SK-MEL-5 (cell line): ENCODE measurements around the gene TANC1. TPM values are rescaled to one million over a fixed set of nuclear protein-coding genes. Genes with fewer than 3 reads are reported as not detected.

Experiments
- DNase-seq: peaks from one replicate; pipeline ENCODE4 v3.0.0-alpha.2; 2016; ENCODE audit warnings: low read depth, low spot score
- in situ Hi-C: cut with HindIII; loops from 2 replicates; pipeline ENCODE4 v1.10.0; 2016; ENCODE audit warnings: low sequenced_read_pairs, high pct_unique_total_duplicates, low pct_unique_long_range_greater_than_20kb
- total RNA-seq: library from RNA; depleted of rRNA; stranded (reverse); fragments of >200 nt; shearing (Covaris generic); gene quantifications from 2 replicates; pipeline ENCODE4 v1.2.3, GENCODE V29; 2014

Gene TANC1
- total RNA-seq, 1 experiment from 2014 or later = 34.6 TPM

DNA sequence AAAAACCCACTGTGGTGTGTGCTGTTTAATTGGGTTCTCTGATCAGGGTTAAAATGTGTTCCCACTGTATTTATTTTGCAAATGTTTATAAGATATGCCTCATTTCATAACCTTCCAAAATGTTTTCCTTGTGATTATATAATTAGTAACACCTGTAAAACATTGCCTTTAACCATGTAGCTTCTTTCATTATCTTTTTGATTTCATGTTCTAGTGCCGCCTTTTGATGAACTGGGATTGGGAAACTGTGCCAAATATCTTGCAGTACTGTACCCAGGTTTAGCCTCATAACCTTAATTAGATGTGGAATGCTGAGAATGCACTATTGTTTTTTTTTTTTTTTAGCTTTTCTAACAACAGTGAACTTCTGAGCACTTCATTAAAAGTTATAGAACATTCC is 96.9 kb downstream of the TANC1 start:
- no peak for DNase-seq
- in situ Hi-C loops = no loop called here

DNA sequence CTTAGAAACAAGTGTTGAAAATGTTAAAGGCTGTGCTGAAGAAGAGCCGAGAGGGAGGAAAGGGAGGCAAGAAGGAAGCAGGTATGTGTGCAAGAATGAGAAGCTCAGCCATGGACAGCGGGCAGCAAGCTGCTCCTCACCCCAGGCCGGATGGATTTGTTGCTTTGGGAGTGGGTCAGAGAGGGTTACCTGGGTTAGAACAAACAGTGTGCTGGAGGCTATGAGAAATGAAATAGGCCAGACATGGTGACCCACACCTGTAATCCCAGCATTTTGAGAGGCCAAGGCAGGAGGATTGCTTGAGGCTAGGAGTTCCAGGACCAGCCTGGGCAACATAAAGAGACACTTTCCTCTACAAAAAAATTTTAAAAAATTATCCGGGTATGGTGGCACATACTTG is 97.5 kb downstream of the TANC1 start:
- in situ Hi-C loops = no loop called here
- no peak for DNase-seq

DNA sequence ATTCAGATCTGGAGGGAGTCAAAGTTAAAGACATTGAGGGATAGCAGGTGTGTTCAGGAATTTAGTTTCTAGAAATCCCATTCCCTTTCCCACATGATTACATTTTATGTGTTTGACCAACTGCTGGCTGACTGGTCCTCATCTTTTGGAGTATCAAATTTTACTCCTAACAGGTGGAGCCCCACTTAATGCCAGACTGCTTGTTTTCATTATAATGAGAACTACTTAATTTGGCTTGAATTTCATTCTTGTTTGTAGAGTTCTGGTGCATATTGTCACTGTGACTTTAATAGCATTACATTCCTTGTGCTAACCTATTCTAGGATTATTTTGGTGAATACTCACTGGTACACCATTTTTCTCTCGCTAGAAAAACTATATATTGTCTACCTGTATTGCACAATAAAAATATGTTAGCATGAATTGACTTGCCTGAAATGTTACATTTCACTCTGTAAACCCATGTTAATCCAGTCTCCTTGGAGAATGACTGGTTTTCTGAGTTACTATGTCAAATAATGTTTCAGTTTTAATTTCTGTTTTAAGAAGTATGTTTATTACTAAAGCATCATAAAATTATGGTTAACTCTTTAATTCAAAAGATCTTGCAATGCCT is 98.2 kb downstream of the TANC1 start:
- in situ Hi-C loops = no loop called here
- DNase-seq = no peak

DNA sequence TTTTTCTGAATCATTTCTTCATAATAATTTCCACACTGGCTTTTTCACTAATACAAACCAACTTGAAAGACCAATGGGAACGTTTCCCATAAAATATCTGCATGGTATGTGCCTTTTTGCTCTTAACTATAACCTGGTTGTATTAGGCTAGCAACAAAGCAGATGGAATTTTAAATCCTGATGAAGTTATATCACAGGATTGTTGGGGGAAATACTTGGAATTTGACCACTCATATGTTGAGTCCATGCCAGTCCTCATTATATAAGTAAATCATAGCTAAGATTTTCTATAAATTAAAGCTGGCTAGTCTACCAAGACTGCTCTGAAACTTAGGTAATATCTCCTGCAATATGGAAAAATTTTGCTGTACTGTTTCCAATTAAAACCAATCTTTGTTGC is 99.5 kb downstream of the TANC1 start:
- DNase-seq = no peak
- in situ Hi-C loops = no loop called here

DNA sequence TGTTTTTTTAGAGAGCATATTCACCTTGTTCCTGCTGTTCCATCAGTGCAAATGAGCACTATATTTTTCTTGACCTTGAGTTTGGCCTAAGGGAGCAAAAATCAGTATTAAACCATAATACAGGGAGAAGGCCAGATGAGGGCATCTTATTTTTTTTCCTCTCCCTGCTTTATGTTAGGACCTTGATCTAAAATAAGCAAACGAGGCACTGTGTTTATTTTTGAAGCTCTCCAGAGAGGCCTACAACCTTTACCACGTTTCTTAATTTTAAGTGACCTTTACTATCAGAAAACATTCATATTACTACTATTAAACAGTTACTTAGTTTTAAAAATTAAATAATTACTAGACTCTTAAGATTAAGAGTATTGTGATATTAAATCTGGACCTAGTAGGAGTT is 100.8 kb downstream of the TANC1 start:
- in situ Hi-C loops = no loop called here
- DNase-seq = no peak

DNA sequence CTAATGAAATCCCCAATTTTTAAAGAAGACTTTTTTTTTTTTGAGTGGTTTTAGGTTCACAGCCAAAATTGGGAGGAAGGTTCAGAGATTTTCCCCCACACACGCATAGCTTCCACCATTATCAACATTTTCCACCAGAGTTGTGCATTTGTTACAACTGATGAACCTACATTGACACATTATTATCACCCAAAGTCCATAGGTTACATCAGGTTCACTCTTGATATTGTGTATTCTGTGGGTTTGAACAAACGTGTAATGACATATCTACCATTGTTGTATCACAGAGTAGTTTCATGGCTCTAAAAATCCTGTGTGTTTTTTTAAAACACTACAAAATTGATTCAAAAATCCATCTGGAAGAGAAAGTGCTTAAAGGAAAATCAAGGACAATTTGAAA is 101.8 kb downstream of the TANC1 start:
- in situ Hi-C loops = no loop called here
- DNase-seq = no peak

DNA sequence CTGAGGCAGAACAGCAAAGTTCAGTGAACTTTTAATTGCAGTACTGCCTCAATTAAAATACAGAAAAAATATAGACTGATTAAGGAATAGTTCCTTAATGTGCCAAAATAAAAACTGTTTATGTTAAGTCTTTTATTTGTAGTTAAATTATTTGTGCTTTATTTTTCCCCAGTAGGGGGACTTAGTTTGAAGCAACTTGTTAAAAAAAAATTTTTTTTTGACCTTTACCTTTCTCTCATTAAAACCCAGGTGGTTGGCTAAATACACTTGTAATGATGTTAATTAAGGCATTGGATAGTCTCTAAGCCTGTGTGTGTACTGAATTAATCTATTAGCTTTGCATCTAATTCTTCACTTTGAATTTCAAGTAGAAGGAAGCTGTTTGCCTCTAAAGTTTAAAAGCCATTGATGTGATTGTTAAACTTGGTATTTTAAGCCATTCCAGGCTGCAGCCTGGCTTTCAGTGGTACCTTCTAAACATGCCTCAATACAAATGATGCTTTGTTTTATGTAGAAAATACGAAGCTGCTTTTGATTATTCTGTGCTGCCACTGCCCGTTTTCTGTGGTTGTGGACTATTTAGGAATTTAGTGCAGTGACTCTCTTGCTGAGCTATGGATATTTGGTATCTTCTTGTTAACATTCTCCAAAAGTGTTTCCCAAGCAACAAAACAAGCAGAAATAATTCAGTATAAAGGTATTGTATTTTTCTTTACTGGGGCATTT is 102.9 kb downstream of the TANC1 start:
- in situ Hi-C loops = no loop called here
- DNase-seq = peak; percentile 89

DNA sequence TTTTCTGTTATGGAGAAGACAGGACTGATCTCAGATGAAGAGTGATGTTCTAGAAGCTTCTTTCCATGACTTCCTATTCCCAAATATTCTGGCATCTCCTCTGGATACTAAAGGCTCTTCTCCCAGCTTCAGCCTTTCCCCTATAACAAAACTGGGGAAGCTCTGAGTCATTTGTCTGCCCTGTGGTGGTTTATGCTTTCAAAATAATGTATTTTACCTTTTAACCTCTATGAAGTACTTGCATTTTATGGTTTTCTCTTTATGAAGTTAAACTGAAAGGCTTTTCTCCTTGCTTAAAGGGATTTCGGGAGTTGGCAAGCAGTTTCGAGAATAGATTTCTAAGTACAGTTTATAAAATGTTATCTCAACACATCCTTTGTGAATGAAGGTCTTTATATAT is 104.4 kb downstream of the TANC1 start:
- in situ Hi-C loops = no loop called here
- no peak for DNase-seq

DNA sequence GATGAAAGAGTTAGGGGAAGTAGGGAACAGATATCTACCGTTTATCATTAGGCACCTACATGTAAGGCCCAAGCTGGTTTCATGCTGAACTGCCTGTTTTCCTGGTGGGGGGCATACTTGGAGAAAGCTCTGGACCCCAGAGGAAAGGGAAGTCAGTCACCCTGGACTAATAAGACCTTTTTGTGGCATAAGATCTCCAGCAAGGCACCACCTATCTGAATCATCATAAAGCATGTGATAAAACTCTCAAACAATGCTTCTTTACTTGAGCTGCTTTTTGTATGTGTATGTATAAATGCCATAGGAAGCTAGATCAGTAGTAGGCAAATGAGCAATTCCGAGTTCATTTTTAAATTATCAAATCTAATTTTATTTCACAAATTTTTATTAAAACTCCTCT is 104.8 kb downstream of the TANC1 start:
- in situ Hi-C loops = no loop called here
- DNase-seq = peak; percentile 93

DNA sequence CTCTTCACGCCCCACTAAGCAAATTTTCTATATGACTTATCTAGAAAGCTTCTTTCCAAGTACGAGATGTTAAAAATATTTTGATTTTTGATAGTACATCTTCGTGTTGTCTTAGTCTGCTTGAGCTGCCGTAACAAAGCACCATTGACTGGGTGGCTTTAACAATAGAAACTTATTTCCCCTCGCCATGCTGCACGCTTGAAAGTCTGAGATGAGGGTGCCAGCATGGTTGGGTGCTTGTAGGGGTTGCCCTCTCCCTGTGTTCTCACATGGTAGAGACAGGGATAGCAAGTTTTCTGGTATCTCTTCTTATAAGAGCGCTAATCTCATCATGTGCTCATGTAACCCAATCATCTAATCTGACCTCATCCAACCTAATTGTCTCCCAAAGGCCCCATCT is 106.2 kb downstream of the TANC1 start:
- in situ Hi-C loops = no loop called here
- no peak for DNase-seq

DNA sequence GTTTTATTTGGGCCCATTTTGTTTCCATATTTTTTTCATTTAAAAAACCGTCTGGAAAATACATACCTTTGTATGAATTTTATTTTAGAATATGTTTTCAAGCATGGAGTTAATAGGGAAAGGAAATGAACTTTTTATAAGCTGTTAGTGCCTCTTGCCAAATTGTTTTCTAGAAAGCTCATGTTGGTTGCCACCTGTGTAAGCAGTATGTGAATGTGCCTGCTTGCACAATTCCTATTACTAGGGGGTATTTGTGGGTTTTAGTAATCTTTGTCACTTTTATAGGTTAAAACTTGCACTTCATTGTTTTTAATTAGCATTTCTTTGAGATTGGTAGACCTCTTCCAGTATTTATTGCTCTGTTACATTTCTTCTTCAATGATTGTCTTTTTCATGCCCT is 107.3 kb downstream of the TANC1 start:
- in situ Hi-C loops = no loop called here
- no peak for DNase-seq

DNA sequence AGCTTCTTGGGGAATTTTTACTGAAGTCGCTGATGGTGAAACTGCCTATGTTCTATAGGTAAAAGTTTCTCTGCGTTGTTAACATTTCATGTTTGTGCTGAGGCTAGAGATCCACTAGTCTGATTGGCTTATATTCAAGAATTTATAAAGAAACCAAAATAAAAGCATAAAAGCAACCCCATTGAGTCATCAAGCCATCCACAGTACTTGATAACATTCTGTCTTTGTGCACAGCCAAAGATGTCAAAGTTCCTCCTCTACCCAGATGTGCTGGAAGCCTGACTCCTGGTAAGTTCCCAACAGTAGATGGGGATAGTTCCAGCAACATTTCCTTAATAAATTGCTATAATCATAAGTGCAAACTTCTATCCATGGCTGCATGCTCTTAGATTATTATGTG is 107.8 kb downstream of the TANC1 start:
- DNase-seq = no peak
- in situ Hi-C loops = no loop called here

DNA sequence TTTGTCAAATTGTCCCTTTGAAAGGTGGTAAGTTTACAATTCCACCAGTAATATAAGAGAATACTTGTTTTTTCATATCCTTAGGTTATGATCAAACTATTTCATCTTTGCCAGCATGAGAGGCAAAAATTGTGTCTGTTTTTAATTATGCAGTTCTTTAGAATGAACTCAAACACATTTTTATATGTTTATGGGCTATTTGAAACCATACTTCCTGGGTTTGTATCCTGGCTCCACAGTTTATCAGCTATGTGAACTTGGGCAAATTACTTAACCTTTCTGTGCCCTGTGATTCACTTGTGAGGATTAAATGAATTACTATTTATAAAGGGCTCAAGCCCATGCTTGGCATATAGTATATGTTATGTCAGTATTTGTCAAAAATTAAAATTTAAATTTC is 109.4 kb downstream of the TANC1 start:
- in situ Hi-C loops = no loop called here
- DNase-seq = no peak

DNA sequence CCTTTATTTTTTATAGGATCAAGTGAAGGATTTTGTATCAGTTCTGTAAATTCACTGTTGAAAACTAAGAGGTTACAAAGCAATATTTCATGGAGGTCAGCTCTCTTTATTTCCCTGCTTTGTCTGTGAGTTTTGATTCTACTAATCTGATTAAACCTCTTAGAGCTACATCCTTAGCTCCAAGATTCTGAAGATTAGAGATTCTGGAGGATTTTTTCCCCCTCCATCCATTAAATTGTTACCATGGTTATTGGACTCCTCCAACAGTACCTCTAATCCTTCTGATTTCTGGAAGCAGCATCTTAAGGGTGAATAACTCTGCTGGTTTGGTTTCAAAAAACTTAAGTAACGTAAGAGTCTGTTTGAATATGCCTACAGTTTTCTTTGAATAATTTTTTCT is 110.0 kb downstream of the TANC1 start:
- no peak for DNase-seq
- in situ Hi-C loops = no loop called here

DNA sequence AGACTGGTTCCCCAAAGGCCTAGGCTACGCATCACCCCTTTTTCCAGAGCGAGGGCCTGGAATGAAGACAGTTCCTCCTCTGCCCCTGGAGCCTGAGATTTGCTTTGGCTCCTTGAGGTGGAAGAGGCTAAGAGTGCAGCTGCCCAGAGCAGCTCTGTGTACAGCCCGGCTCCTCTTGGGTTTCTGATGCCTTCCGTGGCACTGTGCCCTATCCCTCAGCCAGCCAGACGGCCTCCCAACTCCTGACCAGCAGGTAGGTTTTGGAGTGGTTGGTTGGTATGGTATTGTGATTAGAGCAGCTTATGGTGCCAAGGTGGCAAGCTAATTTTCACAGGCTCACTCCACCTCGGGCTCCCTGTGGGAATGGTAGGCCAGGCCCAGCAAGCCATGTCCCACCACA is 112.2 kb downstream of the TANC1 start:
- in situ Hi-C loops = no loop called here
- DNase-seq = no peak

DNA sequence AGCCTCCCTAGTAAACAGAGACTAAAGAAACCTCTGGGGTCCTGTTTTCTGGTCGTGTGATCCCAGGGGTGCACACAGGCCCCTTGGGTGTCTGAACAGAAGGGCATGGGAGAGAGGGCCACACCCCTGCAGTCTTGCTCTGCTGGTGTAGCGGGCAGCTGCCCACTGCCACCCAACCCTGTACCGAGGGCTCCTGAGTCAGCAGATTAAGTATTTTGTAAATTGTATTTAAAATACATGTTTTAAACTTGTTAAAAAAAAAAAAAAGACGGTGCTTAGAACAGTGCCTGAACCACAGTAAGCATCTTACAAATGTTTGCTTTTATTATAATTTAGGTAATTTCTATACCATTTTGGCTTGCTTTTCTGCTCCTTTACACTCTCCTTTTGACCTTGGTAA is 113.7 kb downstream of the TANC1 start:
- in situ Hi-C loops = no loop called here
- no peak for DNase-seq

DNA sequence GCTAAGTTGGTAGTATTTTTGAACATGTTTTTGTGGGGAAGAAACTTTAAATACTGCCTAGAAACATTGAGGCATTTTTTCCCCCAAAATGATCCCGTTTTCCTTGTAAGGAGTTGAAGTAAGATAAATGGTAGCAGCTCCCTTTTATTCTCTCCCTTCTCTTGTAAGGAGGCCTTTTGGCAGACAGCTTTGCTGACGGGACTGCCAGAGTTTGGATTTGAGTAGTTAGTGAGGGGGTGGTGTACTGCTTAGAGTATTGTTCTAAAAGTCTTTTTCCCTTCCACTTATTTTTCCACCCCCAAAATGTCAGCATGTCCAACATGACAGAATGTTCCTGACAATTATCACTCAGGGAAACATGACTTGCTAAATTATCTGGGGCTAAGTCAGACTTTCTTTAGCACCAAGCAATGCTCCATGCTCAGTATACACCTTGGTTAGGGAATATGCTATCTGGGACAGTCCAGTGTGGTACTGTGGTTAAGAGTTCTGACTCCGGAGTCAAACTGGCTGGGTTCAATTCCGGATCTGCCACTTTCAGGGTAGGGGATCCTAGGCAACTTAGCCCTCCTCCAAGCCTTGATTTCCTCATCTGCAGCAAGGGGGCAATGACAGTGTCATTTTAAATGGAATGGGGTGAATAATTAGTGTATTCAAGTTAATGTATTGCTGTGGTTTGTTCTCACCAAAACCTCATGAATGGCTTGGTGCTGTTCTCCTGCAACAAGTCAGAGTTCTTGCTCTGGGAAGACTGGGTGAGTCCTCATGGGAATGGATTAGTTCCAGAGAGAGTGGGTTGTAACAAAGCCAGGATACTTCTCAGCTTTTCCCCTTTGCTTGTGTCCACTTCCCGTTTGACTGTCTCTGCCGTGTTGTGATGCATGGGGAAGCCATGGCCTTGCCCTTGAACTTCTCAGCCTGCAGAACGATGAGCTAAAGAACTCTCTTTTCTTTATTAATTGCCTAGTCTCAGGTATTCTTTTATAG is 116.2 kb downstream of the TANC1 start:
- DNase-seq = peak; percentile 73
- in situ Hi-C loops = no loop called here

DNA sequence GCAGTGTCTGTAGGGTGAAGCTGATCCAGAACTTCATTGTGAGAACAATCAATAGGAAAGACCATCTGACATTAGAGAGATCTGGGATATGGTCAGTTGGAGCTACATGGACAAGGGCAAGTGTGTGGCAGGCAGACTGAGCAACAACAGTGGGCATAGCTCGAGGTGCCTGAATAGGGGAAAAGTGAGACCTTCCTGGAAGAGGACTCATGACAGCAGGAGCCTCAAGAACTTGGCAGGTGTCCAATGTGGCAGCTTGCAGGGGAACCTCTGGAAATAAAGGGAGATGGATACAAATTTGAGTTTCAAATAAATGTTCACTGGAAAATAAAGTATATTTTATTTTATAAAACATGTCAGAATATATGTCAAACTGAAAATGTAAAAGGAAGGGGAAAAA is 117.9 kb downstream of the TANC1 start:
- in situ Hi-C loops = no loop called here

More for the DNA sequence above, 117.9 kb downstream of the TANC1 start:
- peak; percentile 79 for DNase-seq
